GM12878 (cell line): ENCODE measurements around the gene EPOP. TPM values are rescaled to one million over a fixed set of nuclear protein-coding genes. Genes with fewer than 3 reads are reported as not detected.

Experiments
- ATAC-seq: fragments of 200-7000 bp; cut with Tn5 transposase; 3 replicates; pipeline ENCODE4 v1.9.1; 2020; ENCODE audit warnings: mild to moderate bottlenecking, moderate library complexity
- BruUV-seq: library from RNA; stranded (reverse); fragments of 400-500 nt; replicated peaks from 2 replicates; lab custom pipeline; 2021; lab: Mats Ljungman, UMichigan
- CTCF ChIA-PET: fragments of 300-600 bp; sonication (Branson Sonifier 250); formaldehyde crosslinking; extraction: SDS; loops from one replicate; lab custom pipeline; 2021; ENCODE audit warnings: inconsistent platforms; lab: Yijun Ruan, JAX
- POLR2A ChIA-PET: fragments of 350-600 bp; formaldehyde crosslinking; extraction: SDS; loops from one replicate; lab custom pipeline; 2021; ENCODE audit warnings: inconsistent platforms; lab: Charles Lee
- RAD21 ChIA-PET: fragments of 300-600 bp; sonication (Branson Sonifier 250); formaldehyde crosslinking; loops from one replicate; lab custom pipeline; 2023; ENCODE audit warnings: antibody characterized with exemption; ENCODE audit not compliant: unreplicated experiment; lab: Charles Lee
- SMC1A ChIA-PET: fragments of 300-600 bp; sonication (Branson Sonifier 250); formaldehyde crosslinking; loops from one replicate; lab custom pipeline; 2023; ENCODE audit not compliant: unreplicated experiment, uncharacterized antibody; lab: Charles Lee
- DNase-seq: peaks from one replicate; pipeline ENCODE4 v3.0.0-alpha.2; 2011; ENCODE audit warnings: low read depth, low spot score
- FAIRE-seq: peaks from 3 replicates; lab custom pipeline; 2011; peaks lifted over from hg19 to GRCh38; lab: Jason Lieb, UNC
- H2AFZ ChIP-seq: 2 replicates; pipeline ENCODE4 v1.6.0; 2011; ENCODE audit warnings: low read depth, low read length, control low read depth; ENCODE audit not compliant: control insufficient read depth
- H3K27ac ChIP-seq: 2 replicates; pipeline ENCODE4 v1.5.1; 2011; ENCODE audit warnings: control low read depth; ENCODE audit not compliant: control insufficient read depth, insufficient read depth
- H3K27me3 ChIP-seq, 2 experiments: replicated peaks in 1 of 2; 2 replicates each; pipeline versions ENCODE4 v1.6.0 to v1.6.1; 2011; ENCODE audit warnings: low read length in 1 of 2; ENCODE audit not compliant: control insufficient read depth in 2 of 2, insufficient read depth in 2 of 2
- H3K36me3 ChIP-seq, 2 experiments: 2 replicates each; pipeline ENCODE4 v1.5.1; 2011; ENCODE audit warnings: low read length in 1 of 2; ENCODE audit not compliant: control insufficient read depth in 2 of 2, insufficient read depth in 2 of 2
- H3K4me1 ChIP-seq: 2 replicates; pipeline ENCODE4 v1.6.1; 2011; ENCODE audit warnings: mild to moderate bottlenecking, low read length, moderate library complexity, mixed read lengths; ENCODE audit not compliant: control insufficient read depth, insufficient read depth
- H3K4me2 ChIP-seq: 2 replicates; pipeline ENCODE4 v1.6.0; 2011; ENCODE audit warnings: control low read depth; ENCODE audit not compliant: control insufficient read depth, insufficient read depth
- H3K4me3 ChIP-seq: fragments of 200-600 bp; sonication (generic); 2 replicates; pipeline ENCODE4 v1.5.1; 2016
- H3K79me2 ChIP-seq: 2 replicates; pipeline ENCODE4 v1.6.0; 2011; ENCODE audit warnings: low read length; ENCODE audit not compliant: control insufficient read depth, insufficient read depth
- H3K9ac ChIP-seq: 2 replicates; pipeline ENCODE4 v1.8.0; 2011; ENCODE audit warnings: low read length, control low read depth, mixed read lengths; ENCODE audit not compliant: control insufficient read depth, insufficient read depth
- H3K9me3 ChIP-seq: replicated peaks from 3 replicates; pipeline ENCODE4 v1.5.1; 2011; ENCODE audit warnings: mild to moderate bottlenecking, low read length; ENCODE audit not compliant: control insufficient read depth, insufficient read depth
- H4K20me1 ChIP-seq: 2 replicates; pipeline ENCODE4 v1.6.0; 2011; ENCODE audit not compliant: control insufficient read depth, insufficient read depth
- BHLHE40 ChIP-seq, 2 experiments: fragments of 450-650 bp in 1 of 2; IDR thresholded peaks; 2 replicates each; pipeline ENCODE4 v1.6.1; 2011 to 2017; ENCODE audit warnings: low read depth in 2 of 2, borderline replicate concordance in 1 of 2, improper control_type of control experiment in 1 of 2, low read length in 1 of 2, mild to moderate bottlenecking in 1 of 2
- BMI1 ChIP-seq: fragments of 450-650 bp; IDR thresholded peaks from 2 replicates; pipeline ENCODE4 v1.6.1; 2016; ENCODE audit warnings: mild to moderate bottlenecking, moderate library complexity, borderline replicate concordance
- EGR1 ChIP-seq, 2 experiments: IDR thresholded peaks; 1 replicate in 1 of 2; 2 replicates in 1 of 2; pipeline ENCODE4 v1.6.1; 2011 to 2012; ENCODE audit warnings: low read depth in 2 of 2, low read length in 2 of 2, borderline replicate concordance in 1 of 2, mild to moderate bottlenecking in 1 of 2, moderate library complexity in 1 of 2
- FOXM1 ChIP-seq: IDR thresholded peaks from 2 replicates; pipeline ENCODE4 v1.6.1; 2012; ENCODE audit warnings: low read depth, mild to moderate bottlenecking, inconsistent platforms, low read length, moderate library complexity
- HDAC6 ChIP-seq: fragments of 200-600 bp; sonication (generic); IDR thresholded peaks from one replicate; pipeline ENCODE4 v1.8.0; 2017; ENCODE audit warnings: antibody characterized with exemption; ENCODE audit not compliant: unreplicated experiment
- KLF5 ChIP-seq: fragments of 450-650 bp; IDR thresholded peaks from 2 replicates; pipeline ENCODE4 v1.6.1; 2014; ENCODE audit warnings: mild to moderate bottlenecking; ENCODE audit not compliant: partially characterized antibody
- PAX8 ChIP-seq: fragments of 450-650 bp; IDR thresholded peaks from 2 replicates; pipeline ENCODE4 v1.6.1; 2017; ENCODE audit warnings: mild to moderate bottlenecking, moderate library complexity
- POLR2AphosphoS5 ChIP-seq: IDR thresholded peaks from 2 replicates; pipeline ENCODE4 v1.6.1; 2011; ENCODE audit warnings: mild to moderate bottlenecking, low read length, inconsistent platforms
- SIN3A ChIP-seq: IDR thresholded peaks from 2 replicates; pipeline ENCODE4 v1.6.1; 2012; ENCODE audit warnings: low read depth, low read length, improper control_type of control experiment
- SPI1 ChIP-seq: IDR thresholded peaks from 2 replicates; pipeline ENCODE4 v1.6.1; 2011; ENCODE audit warnings: low read depth, mild to moderate bottlenecking, low read length, moderate library complexity, borderline replicate concordance; ENCODE audit not compliant: insufficient read depth
- TCF3 ChIP-seq: IDR thresholded peaks from 2 replicates; pipeline ENCODE4 v1.6.1; 2012; ENCODE audit warnings: low read depth, mild to moderate bottlenecking, low read length, borderline replicate concordance; ENCODE audit not compliant: insufficient read depth
- WGBS: methylation state at CpG from one replicate; pipeline ENCODE4 v1.1.6; 2016; ENCODE audit warnings: low lambda C conversion rate; ENCODE audit not compliant: insufficient replicate concordance, insufficient coverage; ENCODE audit errors: missing lambda C conversion rate; 5-methylcytosine and 5-hydroxymethylcytosine counted together
- in situ Hi-C: fragments of 300-500 bp; cut with MboI; formaldehyde crosslinking; loops from 9 replicates; pipeline ENCODE4 v1.14.3; 2018; ENCODE audit warnings: mixed read lengths
- intact Hi-C: fragments of 100-400 bp; cut with micrococcal nuclease; formaldehyde crosslinking; loops from one replicate; pipeline ENCODE4 v1.14.2; 2022; ENCODE audit not compliant: unreplicated experiment
- polyA plus RNA-seq, 11 experiments: library from polyadenylated mRNA; depleted of rRNA in 4 of 11; unstranded in 6 of 11; stranded (reverse) in 5 of 11; fragments of >200 nt; fragmentation: Nextera tagmentation in 4 of 11; fragmentation: Illumina TruSeq in 1 of 11; extraction: Ambion mirVana in 4 of 11; extraction: Trizol in 1 of 11; gene quantifications; 1 replicate in 1 of 11; 2 replicates in 10 of 11; pipeline versions ENCODE4 v1.2.1 to v1.2.3, GENCODE V29; 2011 to 2016; ENCODE audit warnings: inconsistent platforms in 2 of 11, missing spikeins in 2 of 11, low read depth in 1 of 11
- total RNA-seq, 4 experiments: library from RNA; depleted of rRNA in 3 of 4; stranded (reverse); fragments of >200 nt in 3 of 4; fragmentation: Illumina TruSeq in 1 of 4; extraction: Trizol in 1 of 4; gene quantifications; 2 replicates each; pipeline versions ENCODE4 v1.2.1 to v1.2.3, GENCODE V29; 2013 to 2021
- TF ChIP-seq, protein P1 (sequence below): IDR thresholded peaks from 2 replicates; pipeline ENCODE4 v1.6.1; 2012; ENCODE audit warnings: low read depth, low read length, improper control_type of control experiment
- TF ChIP-seq, protein P2 (sequence below): fragments of 450-650 bp; IDR thresholded peaks from 2 replicates; pipeline ENCODE4 v1.6.1; 2018; ENCODE audit warnings: borderline replicate concordance, mild to moderate bottlenecking; ENCODE audit not compliant: partially characterized antibody
- TF ChIP-seq, protein P3 (sequence below): IDR thresholded peaks from 2 replicates; pipeline ENCODE4 v1.6.1; 2012; ENCODE audit warnings: low read depth, low read length, improper control_type of control experiment
- TF ChIP-seq, protein P4 (sequence below): fragments of 450-650 bp; IDR thresholded peaks from 2 replicates; pipeline ENCODE4 v1.6.1; 2017; ENCODE audit warnings: borderline replicate concordance

Gene EPOP
- total and polyA plus RNA-seq, 10 of the 15 experiments (the other 5 are each of a cell fraction or from before 2014, with no cell fraction given), result 0.53 to 9.0 (median 3.7) TPM

DNA sequence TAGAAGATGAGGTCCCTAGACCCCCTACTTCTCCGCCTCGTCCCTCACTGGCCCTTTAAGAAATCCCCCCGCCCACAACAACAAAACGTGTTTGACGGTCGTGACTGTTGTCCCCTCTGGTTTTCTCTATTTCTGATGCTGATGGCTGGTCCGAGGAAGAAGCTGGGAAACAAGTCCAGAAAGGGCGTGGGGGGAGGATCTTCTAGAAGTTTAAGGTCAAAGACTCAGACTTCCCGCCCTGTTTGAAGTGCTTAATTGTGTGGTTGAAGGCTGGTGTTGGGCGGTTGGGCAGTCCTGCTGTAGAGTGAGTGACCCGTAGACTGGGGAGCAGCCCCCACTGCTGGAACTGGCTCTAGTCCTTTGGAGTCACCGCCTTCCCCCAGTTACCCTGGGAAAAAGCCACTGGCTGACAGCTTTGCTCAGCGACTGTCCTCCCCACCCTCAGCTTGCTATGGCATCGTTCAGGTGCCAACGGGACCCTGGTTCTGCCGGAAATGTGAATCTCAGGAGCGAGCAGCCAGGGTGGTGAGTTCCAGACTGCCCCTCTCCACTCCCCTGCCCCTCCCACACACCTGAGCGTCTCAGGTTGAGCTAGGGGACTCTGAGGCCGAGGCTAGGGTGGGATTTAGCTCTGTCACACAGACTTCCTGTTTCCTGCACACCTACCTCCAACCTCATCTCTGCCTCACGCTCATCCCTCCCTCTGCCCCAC is 31.9 kb upstream of the EPOP start:
- in situ Hi-C loops (no loop called here), intact Hi-C loops (no loop called here)
- peak overlapping the region; percentile 81 for H3K4me2 ChIP-seq
- H3K36me3 ChIP-seq, result peaks cover 15 to 31% of the 10 kb centered on the region in 2 experiments; a peak in 3 of 4 replicates
- ChIA-PET SMC1A (interaction anchor here (0.8 to 4.3 kb wide), 5 partner anchors 8 to 30 kb away, joined by 3 to 26 read pairs (median 6); partner anchors contain the start of gene EPOP), RAD21 (interaction anchor here (0.7 to 3.8 kb wide), 5 partner anchors 21 to 40 kb away, joined by 3 to 24 read pairs (median 6); partner anchors contain the start of gene CISD3), CTCF (interaction anchor here (1.0 to 3.2 kb wide), 8 partner anchors 22 to 147 kb away, joined by 3 to 17 read pairs (median 6); partner anchors contain the start of gene EPOP), POLR2A (interaction anchor here (0.8 to 1.5 kb wide), 7 partner anchors 22 to 40 kb away, joined by 3 to 9 read pairs (median 4); partner anchors contain the start of gene EPOP)
- DNase-seq (no peak), ATAC-seq (no peak), FAIRE-seq (no peak)
- no peaks in the 10 kb centered on the region for H3K27me3 ChIP-seq
- 2% methylated on average over 20 of the region's 20 CpGs for WGBS
- peaks cover 12% of the 10 kb centered on the region for H3K4me1 ChIP-seq
- no peaks in the 10 kb centered on the region for H4K20me1 ChIP-seq
- no peaks in the 10 kb centered on the region for H3K9me3 ChIP-seq
- BruUV-seq, result no TSS peak
- peak overlapping the region; percentile 99 for H3K4me3 ChIP-seq
- peaks cover 63% of the 10 kb centered on the region for H3K79me2 ChIP-seq
- H2AFZ ChIP-seq, result no peak overlapping the region
- H3K27ac ChIP-seq, result peak overlapping the region; percentile 78
- H3K9ac ChIP-seq, result peak overlapping the region; percentile 87
- TF ChIP-seq FOXM1 (no peak), KLF5 (no peak), BHLHE40 (IDR thresholded peaks at IDR 0.05; ENCODE audit: borderline replicate concordance in 1 of 2, low read depth in 2 of 2, low read length in 1 of 2) (no peak; a peak in 1 of 4 replicates), PAX8 (no peak), SIN3A (peak; percentile 44; the same call in 1 of the 2 replicates), EGR1 (IDR thresholded peaks at IDR 0.05; ENCODE audit: borderline replicate concordance in 1 of 2, low read depth in 2 of 2, low read length in 2 of 2) (0 out of 3 replicates have a peak, but pooled peaks of 1 of the 2 experiments have one; percentile 16), SPI1 (peak; percentile 77; the same call in 1 of the 2 replicates), POLR2AphosphoS5 (peak; percentile 27; the same call in 1 of the 2 replicates), HDAC6 (no peak), BMI1 (no peak), TCF3 (0 out of 2 replicates have a peak, but pooled peaks have one; percentile 13)
- TF ChIP-seq, protein P1, sequence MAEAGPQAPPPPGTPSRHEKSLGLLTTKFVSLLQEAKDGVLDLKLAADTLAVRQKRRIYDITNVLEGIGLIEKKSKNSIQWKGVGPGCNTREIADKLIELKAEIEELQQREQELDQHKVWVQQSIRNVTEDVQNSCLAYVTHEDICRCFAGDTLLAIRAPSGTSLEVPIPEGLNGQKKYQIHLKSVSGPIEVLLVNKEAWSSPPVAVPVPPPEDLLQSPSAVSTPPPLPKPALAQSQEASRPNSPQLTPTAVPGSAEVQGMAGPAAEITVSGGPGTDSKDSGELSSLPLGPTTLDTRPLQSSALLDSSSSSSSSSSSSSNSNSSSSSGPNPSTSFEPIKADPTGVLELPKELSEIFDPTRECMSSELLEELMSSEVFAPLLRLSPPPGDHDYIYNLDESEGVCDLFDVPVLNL, result 0 out of 2 replicates have a peak, but pooled peaks have one; percentile 26
- TF ChIP-seq, protein P2, sequence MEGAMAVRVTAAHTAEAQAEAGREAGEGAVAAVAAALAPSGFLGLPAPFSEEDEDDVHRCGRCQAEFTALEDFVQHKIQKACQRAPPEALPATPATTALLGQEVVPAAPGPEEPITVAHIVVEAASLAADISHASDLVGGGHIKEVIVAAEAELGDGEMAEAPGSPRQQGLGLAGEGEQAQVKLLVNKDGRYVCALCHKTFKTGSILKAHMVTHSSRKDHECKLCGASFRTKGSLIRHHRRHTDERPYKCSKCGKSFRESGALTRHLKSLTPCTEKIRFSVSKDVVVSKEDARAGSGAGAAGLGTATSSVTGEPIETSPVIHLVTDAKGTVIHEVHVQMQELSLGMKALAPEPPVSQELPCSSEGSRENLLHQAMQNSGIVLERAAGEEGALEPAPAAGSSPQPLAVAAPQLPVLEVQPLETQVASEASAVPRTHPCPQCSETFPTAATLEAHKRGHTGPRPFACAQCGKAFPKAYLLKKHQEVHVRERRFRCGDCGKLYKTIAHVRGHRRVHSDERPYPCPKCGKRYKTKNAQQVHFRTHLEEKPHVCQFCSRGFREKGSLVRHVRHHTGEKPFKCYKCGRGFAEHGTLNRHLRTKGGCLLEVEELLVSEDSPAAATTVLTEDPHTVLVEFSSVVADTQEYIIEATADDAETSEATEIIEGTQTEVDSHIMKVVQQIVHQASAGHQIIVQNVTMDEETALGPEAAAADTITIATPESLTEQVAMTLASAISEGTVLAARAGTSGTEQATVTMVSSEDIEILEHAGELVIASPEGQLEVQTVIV, result no peak
- TF ChIP-seq, protein P3, sequence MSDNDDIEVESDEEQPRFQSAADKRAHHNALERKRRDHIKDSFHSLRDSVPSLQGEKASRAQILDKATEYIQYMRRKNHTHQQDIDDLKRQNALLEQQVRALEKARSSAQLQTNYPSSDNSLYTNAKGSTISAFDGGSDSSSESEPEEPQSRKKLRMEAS, result no peak
- TF ChIP-seq, protein P4, sequence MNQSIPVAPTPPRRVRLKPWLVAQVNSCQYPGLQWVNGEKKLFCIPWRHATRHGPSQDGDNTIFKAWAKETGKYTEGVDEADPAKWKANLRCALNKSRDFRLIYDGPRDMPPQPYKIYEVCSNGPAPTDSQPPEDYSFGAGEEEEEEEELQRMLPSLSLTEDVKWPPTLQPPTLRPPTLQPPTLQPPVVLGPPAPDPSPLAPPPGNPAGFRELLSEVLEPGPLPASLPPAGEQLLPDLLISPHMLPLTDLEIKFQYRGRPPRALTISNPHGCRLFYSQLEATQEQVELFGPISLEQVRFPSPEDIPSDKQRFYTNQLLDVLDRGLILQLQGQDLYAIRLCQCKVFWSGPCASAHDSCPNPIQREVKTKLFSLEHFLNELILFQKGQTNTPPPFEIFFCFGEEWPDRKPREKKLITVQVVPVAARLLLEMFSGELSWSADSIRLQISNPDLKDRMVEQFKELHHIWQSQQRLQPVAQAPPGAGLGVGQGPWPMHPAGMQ, result no peak
